GM21737 (cell line): Measurements from ENCODE around the gene NDST3.

ENCODE experiments used
- ATAC-seq: cut with Tn5 transposase; IDR thresholded peaks from one replicate; pipeline ENCODE4 v1.9.1; 2021; ENCODE audit warnings: mild to moderate bottlenecking, moderate library complexity; ENCODE audit not compliant: unreplicated experiment

Gene NDST3

GRCh38 chr4:118307643-118308042, 273.4 kb downstream of the NDST3 start:
- no peak for ATAC-seq
